ENCODE measurements around the gene WDR33.

The WDR33 gene

GRCh38 chr2:127709336-127709735 lies 101.6 kb downstream of the WDR33 start:
- H3K4me1 ChIP-seq (ENCODE audit: low read length) = no peaks in the 10 kb centered on the region
- H3K36me3 ChIP-seq (replicated peaks; ENCODE audit: low read depth, low read length) = peaks cover 57% of the 10 kb centered on the region
- H2AFZ ChIP-seq (ENCODE audit: low read depth, low read length) = no peak overlapping the region
- H4K20me1 ChIP-seq (ENCODE audit: insufficient read depth, low read length) = 0 out of 2 replicates have a peak, but pooled peaks cover 3% of the 10 kb centered on the region
- no peaks in the 10 kb centered on the region for H3K79me2 ChIP-seq (ENCODE audit: low read length)
- H3K4me3 ChIP-seq (ENCODE audit: low read length) = no peak overlapping the region
- no peaks in the 10 kb centered on the region for H3K9me3 ChIP-seq (ENCODE audit: insufficient read depth, low read length)
- no peak for TF ChIP-seq EZH2phosphoT487 (IDR thresholded peaks at IDR 0.05; ENCODE audit: low read depth)
- no peak for TF ChIP-seq CTCF (IDR thresholded peaks at IDR 0.05; ENCODE audit: low read depth, low read length)
- H3K27ac ChIP-seq (ENCODE audit: low read length) = no peak overlapping the region
- H3K4me2 ChIP-seq (ENCODE audit: low read length) = no peak overlapping the region
- no peaks in the 10 kb centered on the region for H3K27me3 ChIP-seq (ENCODE audit: low read depth, low read length)
- H3K9ac ChIP-seq (ENCODE audit: low read length) = no peak overlapping the region

GRCh38 chr2:127707890-127708648 lies 102.9 kb downstream of the WDR33 start:
- peaks cover 5% of the 10 kb centered on the region for H3K79me2 ChIP-seq (ENCODE audit: low read length)
- H3K27me3 ChIP-seq (ENCODE audit: low read depth, low read length) = no peaks in the 10 kb centered on the region
- TF ChIP-seq CTCF (IDR thresholded peaks at IDR 0.05; ENCODE audit: low read depth, low read length) (no peak), EZH2phosphoT487 (IDR thresholded peaks at IDR 0.05; ENCODE audit: low read depth) (no peak)
- H3K4me3 ChIP-seq (ENCODE audit: low read length) = no peak overlapping the region
- H3K4me2 ChIP-seq (ENCODE audit: low read length) = no peak overlapping the region
- H4K20me1 ChIP-seq (ENCODE audit: insufficient read depth, low read length) = 0 out of 2 replicates have a peak, but pooled peaks cover 3% of the 10 kb centered on the region
- no peak overlapping the region for H3K9ac ChIP-seq (ENCODE audit: low read length)
- no peak overlapping the region for H2AFZ ChIP-seq (ENCODE audit: low read depth, low read length)
- no peaks in the 10 kb centered on the region for H3K4me1 ChIP-seq (ENCODE audit: low read length)
- H3K36me3 ChIP-seq (replicated peaks; ENCODE audit: low read depth, low read length) = peaks cover 65% of the 10 kb centered on the region
- no peak overlapping the region for H3K27ac ChIP-seq (ENCODE audit: low read length)
- H3K9me3 ChIP-seq (ENCODE audit: insufficient read depth, low read length) = no peaks in the 10 kb centered on the region

- H3K36me3 ChIP-seq (replicated peaks; ENCODE audit: low read depth, low read length) = peaks cover 72% of the 10 kb centered on the region
- no peak overlapping the region for H3K27ac ChIP-seq (ENCODE audit: low read length)
- no peak overlapping the region for H3K4me2 ChIP-seq (ENCODE audit: low read length)
These were observed 104.6 kb downstream of the WDR33 start for GRCh38 chr2:127706215-127706990.

More at GRCh38 chr2:127706215-127706990, 104.6 kb downstream of the WDR33 start:
- Histone ChIP-seq H3K9me3 (ENCODE audit: insufficient read depth, low read length) (no peaks in the 10 kb centered on the region), H3K79me2 (ENCODE audit: low read length) (peaks cover 20% of the 10 kb centered on the region), H3K4me1 (ENCODE audit: low read length) (peaks cover 3% of the 10 kb centered on the region; the same call in 1 of the 2 replicates), H3K27me3 (ENCODE audit: low read depth, low read length) (no peaks in the 10 kb centered on the region), H4K20me1 (ENCODE audit: insufficient read depth, low read length) (0 out of 2 replicates have a peak, but pooled peaks cover 3% of the 10 kb centered on the region), H3K4me3 (ENCODE audit: low read length) (no peak overlapping the region), H2AFZ (ENCODE audit: low read depth, low read length) (no peak overlapping the region), H3K9ac (ENCODE audit: low read length) (no peak overlapping the region)
- TF ChIP-seq CTCF (IDR thresholded peaks at IDR 0.05; ENCODE audit: low read depth, low read length) (no peak), EZH2phosphoT487 (IDR thresholded peaks at IDR 0.05; ENCODE audit: low read depth) (no peak)

Measured in OCI-LY3 (cell line).